Erythroblast (primary cell): Measurements from ENCODE around the gene RNF113B.

Source experiments
- GATA1 ChIP-seq: IDR thresholded peaks from 2 replicates; pipeline ENCODE4 v1.6.1; 2011; ENCODE audit warnings: low read depth, mild to moderate bottlenecking, control low read depth, low read length, moderate library complexity
- POLR2A ChIP-seq: IDR thresholded peaks from 2 replicates; pipeline ENCODE4 v1.6.1; 2011; ENCODE audit warnings: mild to moderate bottlenecking, low read length

DNA sequence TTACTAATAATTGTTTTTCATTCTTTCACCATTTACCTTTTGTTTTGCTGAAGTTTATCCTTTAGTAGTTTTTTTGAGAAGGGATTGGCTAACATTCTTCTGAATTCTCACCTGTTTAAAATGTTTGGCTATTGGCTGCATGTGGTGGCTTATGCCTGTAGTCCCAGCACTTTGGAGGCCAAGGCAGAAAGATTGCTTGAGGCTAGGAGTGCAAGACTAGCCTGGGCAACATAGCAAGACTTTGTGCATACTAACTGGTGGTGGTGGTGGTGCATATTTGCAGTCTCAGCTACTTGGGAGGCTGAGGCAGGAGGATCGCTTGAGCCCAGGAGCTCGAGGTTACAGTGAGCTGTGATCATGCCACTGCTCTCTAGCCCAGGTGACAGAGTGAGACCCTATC, 27.5 kb upstream of the RNF113B start:
- TF ChIP-seq POLR2A: no peak
- TF ChIP-seq GATA1: no peak
